SK-N-SH (cell line): Measurements from ENCODE around the gene TEX12. TPM values are rescaled to one million over a fixed set of nuclear protein-coding genes. Genes with fewer than 3 reads are reported as not detected.
"Not testable (repeated sequence)": the region's sequence is repeated elsewhere in the genome, so short reads cannot be mapped to it uniquely, and the experiment has no call there.

Source experiments
- CTCF ChIA-PET: fragments of 300-600, 350-600 bp; formaldehyde crosslinking; extraction: SDS; loops from one replicate; lab custom pipeline; 2021; lab: Yijun Ruan, JAX
- POLR2A ChIA-PET: fragments of 350-600 bp; sonication (Branson Sonifier 250); formaldehyde crosslinking; extraction: SDS; loops from one replicate; lab custom pipeline; 2020; ENCODE audit warnings: antibody characterized with exemption, inconsistent platforms; lab: Yijun Ruan, JAX
- DNase-seq: peaks from one replicate; pipeline ENCODE4 v3.0.0; 2012
- H2AFZ ChIP-seq: fragments of 200-600 bp; sonication (generic); 2 replicates; pipeline ENCODE4 v1.8.1; 2016; ENCODE audit warnings: antibody characterized with exemption, mild to moderate bottlenecking, low read depth
- H3F3A ChIP-seq: fragments of 200-600 bp; sonication (generic); replicated peaks from 2 replicates; pipeline ENCODE3; 2016; ENCODE audit warnings: antibody characterized with exemption, mild to moderate bottlenecking; ENCODE audit not compliant: insufficient read depth
- H3K27ac ChIP-seq, 2 experiments: fragments of 200-500 bp in 1 of 2; fragments of 200-600 bp in 1 of 2; sonication (Bioruptor generic) in 1 of 2; sonication (generic), shearing (Covaris generic) in 1 of 2; 2 replicates each; pipeline versions ENCODE4 v1.5.1 to v1.6.1; 2014 to 2016; ENCODE audit warnings: low read depth in 2 of 2, inconsistent platforms in 1 of 2, low read length in 1 of 2, mild to moderate bottlenecking in 1 of 2, mixed read lengths in 1 of 2
- H3K27me3 ChIP-seq: fragments of 200-600 bp; sonication (generic), shearing (Covaris generic); 2 replicates; pipeline ENCODE4 v1.6.1; 2016; ENCODE audit warnings: mixed run types; ENCODE audit not compliant: insufficient read depth
- H3K36me3 ChIP-seq, 2 experiments: fragments of 200-500 bp in 1 of 2; fragments of 200-600 bp in 1 of 2; sonication (Bioruptor generic) in 1 of 2; sonication (generic) in 1 of 2; replicated peaks in 1 of 2; 2 replicates each; pipeline versions ENCODE3 to v1.5.1; 2014 to 2016; ENCODE audit warnings: low read length in 1 of 2, mild to moderate bottlenecking in 1 of 2; ENCODE audit not compliant: insufficient read depth in 2 of 2, control insufficient read depth in 1 of 2
- H3K4me1 ChIP-seq, 2 experiments: fragments of 200-500 bp in 1 of 2; fragments of 200-600 bp in 1 of 2; sonication (Bioruptor generic) in 1 of 2; sonication (generic), shearing (Covaris generic) in 1 of 2; 2 replicates each; pipeline versions ENCODE4 v1.5.1 to v1.6.1; 2014 to 2016; ENCODE audit warnings: low read depth in 1 of 2, low read length in 1 of 2, mixed run types in 1 of 2; ENCODE audit not compliant: insufficient read depth in 2 of 2, control insufficient read depth in 1 of 2
- H3K4me2 ChIP-seq: fragments of 200-600 bp; sonication (generic), shearing (Covaris generic); 2 replicates; pipeline ENCODE4 v1.6.1; 2017; ENCODE audit warnings: mixed run types
- H3K4me3 ChIP-seq, 2 experiments: fragments of 200-500 bp in 1 of 2; fragments of 200-600 bp in 1 of 2; sonication (Bioruptor generic) in 1 of 2; sonication (generic), shearing (Covaris generic) in 1 of 2; 2 replicates each; pipeline versions ENCODE4 v1.5.1 to v1.8.1; 2014 to 2016; ENCODE audit warnings: low read depth in 2 of 2, inconsistent platforms in 1 of 2, low read length in 1 of 2, mild to moderate bottlenecking in 1 of 2, mixed read lengths in 1 of 2, moderate library complexity in 1 of 2
- H3K79me2 ChIP-seq: fragments of 200-600 bp; sonication (generic); 2 replicates; pipeline ENCODE4 v1.8.1; 2017; ENCODE audit warnings: mild to moderate bottlenecking; ENCODE audit not compliant: insufficient read depth
- H3K9ac ChIP-seq: fragments of 200-600 bp; sonication (generic); 2 replicates; pipeline ENCODE4 v1.6.1; 2017; ENCODE audit warnings: mixed run types
- H3K9me2 ChIP-seq: fragments of 200-600 bp; sonication (generic); 2 replicates; pipeline ENCODE4 v1.6.1; 2017; ENCODE audit warnings: mixed run types
- H3K9me3 ChIP-seq: fragments of 200-600 bp; sonication (generic); 2 replicates; pipeline ENCODE4 v1.6.1; 2017; ENCODE audit warnings: mixed run types, mild to moderate bottlenecking, moderate library complexity
- H4K20me1 ChIP-seq: fragments of 200-600 bp; sonication (generic); 2 replicates; pipeline ENCODE4 v1.6.1; 2017; ENCODE audit warnings: mild to moderate bottlenecking, mixed run types; ENCODE audit not compliant: insufficient read depth
- ELF1 ChIP-seq: IDR thresholded peaks from 2 replicates; pipeline ENCODE4 v1.4.0; 2012
- FOXJ3 ChIP-seq: sonication (generic); formaldehyde crosslinking; IDR thresholded peaks from 2 replicates; pipeline ENCODE4 v1.5.1; 2020; ENCODE audit warnings: mild to moderate bottlenecking, missing genetic modification reagents
- FOXM1 ChIP-seq: IDR thresholded peaks from 2 replicates; pipeline ENCODE4 v1.4.0; 2012; ENCODE audit warnings: low read depth, mild to moderate bottlenecking
- GABPA ChIP-seq: IDR thresholded peaks from 2 replicates; pipeline ENCODE4 v1.4.0; 2012; ENCODE audit warnings: low read depth, mild to moderate bottlenecking
- GATA2 ChIP-seq: sonication (generic); formaldehyde crosslinking; IDR thresholded peaks from 2 replicates; pipeline ENCODE4 v1.5.0; 2020; ENCODE audit warnings: mild to moderate bottlenecking, missing genetic modification reagents
- JUND ChIP-seq: IDR thresholded peaks from 2 replicates; pipeline ENCODE4 v1.4.0; 2012
- MXI1 ChIP-seq: IDR thresholded peaks from 2 replicates; pipeline ENCODE4 v1.6.1; 2012; ENCODE audit warnings: mild to moderate bottlenecking, low read depth, low read length, improper control_type of control experiment
- NFIC ChIP-seq: IDR thresholded peaks from 2 replicates; pipeline ENCODE4 v1.4.0; 2012; ENCODE audit warnings: borderline replicate concordance
- NRF1 ChIP-seq: IDR thresholded peaks from 2 replicates; pipeline ENCODE4 v1.6.1; 2012; ENCODE audit warnings: low read depth, mild to moderate bottlenecking, low read length
- RAD21 ChIP-seq: IDR thresholded peaks from 2 replicates; pipeline ENCODE4 v1.6.1; 2012; ENCODE audit warnings: mild to moderate bottlenecking, low read length
- RCOR1 ChIP-seq: fragments of 150-350 bp; IDR thresholded peaks from 2 replicates; pipeline ENCODE4 v1.6.1; 2017; ENCODE audit warnings: antibody characterized with exemption, low read length
- RFX5 ChIP-seq: IDR thresholded peaks from 2 replicates; pipeline ENCODE4 v1.6.1; 2012; ENCODE audit warnings: mild to moderate bottlenecking, improper control_type of control experiment, low read length
- SIN3A ChIP-seq: IDR thresholded peaks from 2 replicates; pipeline ENCODE4 v1.6.1; 2012; ENCODE audit warnings: low read depth, mild to moderate bottlenecking, low read length, moderate library complexity, borderline replicate concordance
- SMC3 ChIP-seq: IDR thresholded peaks from 2 replicates; pipeline ENCODE4 v1.6.1; 2012; ENCODE audit warnings: low read depth, low read length, improper control_type of control experiment
- TAF1 ChIP-seq: IDR thresholded peaks from 2 replicates; pipeline ENCODE4 v1.6.1; 2012; ENCODE audit warnings: low read depth, mild to moderate bottlenecking, low read length, moderate library complexity, borderline replicate concordance
- TCF12 ChIP-seq: IDR thresholded peaks from 2 replicates; pipeline ENCODE4 v1.4.0; 2012
- TEAD4 ChIP-seq: IDR thresholded peaks from 2 replicates; pipeline ENCODE4 v1.4.0; 2012; ENCODE audit warnings: mild to moderate bottlenecking, borderline replicate concordance; ENCODE audit not compliant: insufficient read depth
- WGBS: methylation state at CpG from one replicate; pipeline ENCODE4 v1.1.6; 2017; ENCODE audit warnings: low lambda C conversion rate; 5-methylcytosine and 5-hydroxymethylcytosine counted together
- polyA plus RNA-seq, 3 experiments: library from polyadenylated mRNA; depleted of rRNA; stranded (reverse); fragments of >200 nt; gene quantifications; 2 replicates each; pipeline ENCODE4 v1.2.3, GENCODE V29; 2012
- TF ChIP-seq, protein P1 (sequence below): IDR thresholded peaks from 2 replicates; pipeline ENCODE4 v1.4.0; 2012; ENCODE audit warnings: low read depth
- TF ChIP-seq, protein P2 (sequence below): IDR thresholded peaks from 2 replicates; pipeline ENCODE4 v1.4.0; 2012; ENCODE audit warnings: low read depth, borderline replicate concordance
- TF ChIP-seq, protein P3 (sequence below): IDR thresholded peaks from 2 replicates; pipeline ENCODE4; 2012

Gene TEX12
- polyA plus RNA-seq, 1 of the 3 experiments (the other 2 are of a cell fraction), result not detected

DNA sequence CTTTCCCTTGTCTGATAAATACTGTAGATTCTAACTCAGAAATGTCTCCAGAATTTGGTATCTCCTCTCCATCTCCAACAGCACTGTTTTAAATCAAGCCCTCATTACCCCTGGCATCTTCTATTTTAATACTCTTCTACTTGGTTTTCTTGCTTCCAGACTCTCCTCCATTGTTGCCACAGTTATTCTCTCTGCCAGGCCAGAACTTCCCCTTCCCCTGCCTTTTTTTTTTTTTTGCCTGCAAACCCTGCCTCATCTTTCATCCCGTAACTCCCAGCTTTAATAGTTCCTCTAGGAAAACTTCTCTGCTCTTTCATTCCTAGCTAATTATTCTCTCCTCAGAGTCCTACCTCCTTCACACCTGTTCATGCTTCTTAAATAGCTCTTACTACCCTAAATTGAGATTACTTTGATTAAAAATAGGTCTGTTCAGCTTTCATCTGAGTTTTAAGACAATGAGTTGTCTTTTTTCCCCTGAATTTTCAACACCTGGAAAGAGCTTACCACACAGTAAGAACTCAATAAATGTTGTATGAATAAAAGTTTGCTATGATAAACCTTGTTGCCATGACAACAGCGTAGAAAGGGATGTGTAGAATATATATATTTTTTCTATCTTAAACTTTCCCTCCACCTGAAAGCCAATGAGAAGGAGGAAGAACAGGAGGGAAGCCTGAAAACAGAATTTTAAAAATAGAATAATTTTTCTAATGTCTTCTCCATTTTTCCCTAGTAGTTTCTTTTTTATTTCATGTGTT is 6.9 kb upstream of the TEX12 start:
- POLR2A ChIA-PET, result no interaction called here
- CTCF ChIA-PET, result interaction anchor here (1.0 to 1.4 kb wide), 2 partner anchors 10 to 15 kb away, joined by 3 read pairs; partner anchors contain the start of gene BCO2
- Histone ChIP-seq H3K36me3 (no peaks in the 10 kb centered on the region), H3K9me3 (no peaks in the 10 kb centered on the region), H3K4me3 (no peak overlapping the region), H3K9ac (no peak overlapping the region), H3K27ac (no peak overlapping the region), H4K20me1 (no peaks in the 10 kb centered on the region), H3K79me2 (no peaks in the 10 kb centered on the region), H3K4me2 (no peak overlapping the region), H3K27me3 (no peaks in the 10 kb centered on the region), H2AFZ (no peak overlapping the region), H3F3A (peaks cover 15% of the 10 kb centered on the region), H3K4me1 (peaks cover 0 to 15% of the 10 kb centered on the region in 2 experiments; a peak in 1 of 4 replicates), H3K9me2 (no peaks in the 10 kb centered on the region)
- no peak for DNase-seq
- WGBS, result 46% methylated on average over 2 of the region's 2 CpGs
- TF ChIP-seq TCF12 (no peak), SIN3A (no peak), FOXJ3 (CRISPR knock-in tag) (no peak), NRF1 (no peak), TAF1 (no peak), RCOR1 (no peak), FOXM1 (no peak), NFIC (no peak), JUND (no peak), ELF1 (no peak), MXI1 (no peak), GABPA (no peak), RFX5 (no peak), RAD21 (no peak), SMC3 (no peak)
- TF ChIP-seq, protein P1, sequence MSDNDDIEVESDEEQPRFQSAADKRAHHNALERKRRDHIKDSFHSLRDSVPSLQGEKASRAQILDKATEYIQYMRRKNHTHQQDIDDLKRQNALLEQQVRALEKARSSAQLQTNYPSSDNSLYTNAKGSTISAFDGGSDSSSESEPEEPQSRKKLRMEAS, result no peak
- TF ChIP-seq, protein P2, sequence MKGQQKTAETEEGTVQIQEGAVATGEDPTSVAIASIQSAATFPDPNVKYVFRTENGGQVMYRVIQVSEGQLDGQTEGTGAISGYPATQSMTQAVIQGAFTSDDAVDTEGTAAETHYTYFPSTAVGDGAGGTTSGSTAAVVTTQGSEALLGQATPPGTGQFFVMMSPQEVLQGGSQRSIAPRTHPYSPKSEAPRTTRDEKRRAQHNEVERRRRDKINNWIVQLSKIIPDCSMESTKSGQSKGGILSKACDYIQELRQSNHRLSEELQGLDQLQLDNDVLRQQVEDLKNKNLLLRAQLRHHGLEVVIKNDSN, result no peak
- TF ChIP-seq, protein P3, sequence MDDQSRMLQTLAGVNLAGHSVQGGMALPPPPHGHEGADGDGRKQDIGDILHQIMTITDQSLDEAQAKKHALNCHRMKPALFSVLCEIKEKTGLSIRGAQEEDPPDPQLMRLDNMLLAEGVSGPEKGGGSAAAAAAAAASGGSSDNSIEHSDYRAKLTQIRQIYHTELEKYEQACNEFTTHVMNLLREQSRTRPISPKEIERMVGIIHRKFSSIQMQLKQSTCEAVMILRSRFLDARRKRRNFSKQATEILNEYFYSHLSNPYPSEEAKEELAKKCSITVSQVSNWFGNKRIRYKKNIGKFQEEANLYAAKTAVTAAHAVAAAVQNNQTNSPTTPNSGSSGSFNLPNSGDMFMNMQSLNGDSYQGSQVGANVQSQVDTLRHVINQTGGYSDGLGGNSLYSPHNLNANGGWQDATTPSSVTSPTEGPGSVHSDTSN, result no peak

DNA sequence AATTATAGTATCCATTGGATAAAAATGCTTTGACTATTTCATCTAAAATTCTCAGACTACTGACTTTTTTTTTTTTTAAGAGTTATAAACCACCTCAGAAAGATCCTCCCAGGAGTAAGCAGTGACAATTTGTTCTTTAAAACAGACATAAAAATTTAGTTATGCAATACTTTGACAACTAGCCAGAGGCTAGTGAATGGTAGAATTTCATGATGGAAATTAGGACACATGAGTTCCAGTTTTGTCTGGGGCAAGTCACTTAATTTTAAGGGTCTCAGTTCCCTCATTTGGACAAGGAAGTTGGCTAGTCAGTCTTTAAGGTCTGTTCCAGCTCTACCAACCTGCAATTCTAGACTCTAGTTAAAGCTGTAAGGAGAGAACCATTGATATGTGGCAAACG is 6.2 kb upstream of the TEX12 start:
- Histone ChIP-seq H3K4me1 (peaks cover 0 to 15% of the 10 kb centered on the region in 2 experiments; a peak in 1 of 4 replicates), H3K27ac (no peak overlapping the region), H3K4me2 (no peak overlapping the region), H3K79me2 (no peaks in the 10 kb centered on the region), H3K27me3 (no peaks in the 10 kb centered on the region), H3K9me2 (no peaks in the 10 kb centered on the region), H2AFZ (no peak overlapping the region), H3K9me3 (no peaks in the 10 kb centered on the region), H4K20me1 (no peaks in the 10 kb centered on the region), H3K9ac (no peak overlapping the region), H3K4me3 (no peak overlapping the region), H3K36me3 (no peaks in the 10 kb centered on the region), H3F3A (peaks cover 15% of the 10 kb centered on the region)
- DNase-seq, result no peak
- TF ChIP-seq RAD21, result no peak
- no peak for TF ChIP-seq FOXJ3 (CRISPR knock-in tag)
- TF ChIP-seq TEAD4, result no peak
- TF ChIP-seq GATA2, result no peak
- no peak for TF ChIP-seq FOXM1
- TF ChIP-seq RFX5, result no peak
- no peak for TF ChIP-seq TCF12
- TF ChIP-seq ELF1, result no peak
- WGBS, result 60% methylated on average over 1 of the region's 1 CpG
- ChIA-PET POLR2A (no interaction called here), CTCF (interaction anchor here (1.0 to 1.4 kb wide), 2 partner anchors 11 to 14 kb away, joined by 3 read pairs; partner anchors contain the start of gene BCO2)

DNA sequence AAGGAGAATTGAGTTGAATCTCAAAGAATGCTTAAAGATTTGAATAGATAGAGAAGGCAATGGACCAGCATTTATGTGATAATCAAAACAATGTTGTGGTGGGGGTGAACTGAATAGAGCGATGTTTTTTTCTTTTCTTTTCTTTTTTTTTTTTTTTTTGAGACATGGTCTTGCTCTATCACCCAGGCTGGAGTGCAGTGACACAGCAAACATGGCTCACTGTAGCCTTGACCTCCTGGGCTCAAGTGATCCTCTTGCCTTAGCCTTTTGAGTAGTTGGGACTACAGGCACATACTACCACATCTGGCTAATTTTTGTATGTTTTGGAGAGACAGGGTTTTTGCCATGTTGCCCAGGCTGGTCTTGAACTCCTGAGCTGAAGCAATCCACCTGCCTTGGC is 5.0 kb upstream of the TEX12 start:
- H3K9ac ChIP-seq, H3K36me3 ChIP-seq, H3K4me1 ChIP-seq, H3K9me3 ChIP-seq, H3K27ac ChIP-seq, POLR2A ChIA-PET, H3K9me2 ChIP-seq, H2AFZ ChIP-seq, DNase-seq, CTCF ChIA-PET, H3K27me3 ChIP-seq, H3K79me2 ChIP-seq, H3K4me3 ChIP-seq, H4K20me1 ChIP-seq, H3K4me2 ChIP-seq: not testable (repeated sequence)
- 94% methylated on average over 1 of the region's 1 CpG for WGBS
- peaks cover 11% of the 10 kb centered on the region for H3F3A ChIP-seq
